DMS79 (cell line): ENCODE measurements around the gene SLC7A6.

Experiments used
- DNase-seq: peaks from one replicate; lab custom pipeline; 2025; lab: John Stamatoyannopoulos, UW

The SLC7A6 gene

GRCh38 chr16:68235108-68235886, 29.0 kb upstream of the SLC7A6 start:
- DNase-seq = no peak

- no peak for DNase-seq
Observed at GRCh38 chr16:68235887-68236136, 28.5 kb upstream of the SLC7A6 start, which contains the start of gene ESRP2. ESRP2 (minus strand) TSS chr16:68236127; CDS start chr16:68236045, 82 bp downstream.

GRCh38 chr16:68236137-68236825, 28.0 kb upstream of the SLC7A6 start:
- DNase-seq = no peak

GRCh38 chr16:68236826-68237242, 27.5 kb upstream of the SLC7A6 start:
- no peak for DNase-seq

- peak; percentile 58 for DNase-seq
Observed at GRCh38 chr16:68237243-68238028, 26.9 kb upstream of the SLC7A6 start.

- DNase-seq = no peak
Observed at GRCh38 chr16:68238029-68238345, 26.3 kb upstream of the SLC7A6 start.

GRCh38 chr16:68242085-68242484, 22.2 kb upstream of the SLC7A6 start:
- DNase-seq = no peak

GRCh38 chr16:68242926-68243858, 21.1 kb upstream of the SLC7A6 start:
- no peak for DNase-seq

GRCh38 chr16:68244481-68244902, 19.8 kb upstream of the SLC7A6 start:
- DNase-seq = no peak

- DNase-seq = no peak
Observed at GRCh38 chr16:68244903-68245853, 19.1 kb upstream of the SLC7A6 start, which contains the start of gene PLA2G15. PLA2G15 (plus strand) TSS chr16:68245373; CDS start chr16:68245427, 54 bp downstream.

- no peak for DNase-seq
Observed at GRCh38 chr16:68246121-68246520, 18.2 kb upstream of the SLC7A6 start.

- DNase-seq = no peak
Observed at GRCh38 chr16:68246666-68247065, 17.7 kb upstream of the SLC7A6 start.

- DNase-seq = no peak
Observed at GRCh38 chr16:68247400-68247799, 16.9 kb upstream of the SLC7A6 start.

- no peak for DNase-seq
Observed at GRCh38 chr16:68247932-68248331, 16.4 kb upstream of the SLC7A6 start.

GRCh38 chr16:68249371-68249770, 15.0 kb upstream of the SLC7A6 start:
- no peak for DNase-seq

- no peak for DNase-seq
Observed at GRCh38 chr16:68250951-68251350, 13.4 kb upstream of the SLC7A6 start.

GRCh38 chr16:68251832-68252231, 12.5 kb upstream of the SLC7A6 start:
- DNase-seq = no peak

- no peak for DNase-seq
Observed at GRCh38 chr16:68252383-68252782, 11.9 kb upstream of the SLC7A6 start.

- DNase-seq = no peak
Observed at GRCh38 chr16:68253721-68254120, 10.6 kb upstream of the SLC7A6 start.

- DNase-seq = no peak
Observed at GRCh38 chr16:68255712-68256111, 8.6 kb upstream of the SLC7A6 start.
